Cardiac fibroblast (primary cell): ENCODE data around the gene OOEP.

Experiments
- DNase-seq, 2 donors: peaks; one replicate each; pipeline versions ENCODE4 v3.0.0 to v3.0.0-alpha.2; 2010; ENCODE audit warnings: low read depth in 2 of 2
- H3K4me3 ChIP-seq, 2 donors: replicated peaks in 1 of 2; 1 replicate in 1 of 2; 2 replicates in 1 of 2; pipeline ENCODE4 v1.5.1; 2011; ENCODE audit warnings: low read depth in 2 of 2, low read length in 2 of 2, mild to moderate bottlenecking in 2 of 2, moderate library complexity in 1 of 2
- CTCF ChIP-seq: IDR thresholded peaks from one replicate; pipeline ENCODE4 v1.5.1; 2011; ENCODE audit warnings: low read depth, mild to moderate bottlenecking, low read length, inconsistent platforms

Gene OOEP

GRCh38 chr6:73368675-73369074, 1.0 kb downstream of the OOEP start:
- TF ChIP-seq CTCF, result no peak
- DNase-seq, result no peak

GRCh38 chr6:73367761-73368355, 1.8 kb downstream of the OOEP start:
- no peak for TF ChIP-seq CTCF
- no peak overlapping the region for H3K4me3 ChIP-seq
- peak in 1 of 2 donors; percentile 13 for DNase-seq

More at GRCh38 chr6:73368675-73369074, 1.0 kb downstream of the OOEP start:
- H3K4me3 ChIP-seq, result no peak overlapping the region

- TF ChIP-seq CTCF, result no peak
- DNase-seq, result no peak
- no peak overlapping the region for H3K4me3 ChIP-seq
These were observed 5.1 kb downstream of the OOEP start for GRCh38 chr6:73364549-73364948.

- DNase-seq, result no peak
- no peak for TF ChIP-seq CTCF
- H3K4me3 ChIP-seq, result no peak overlapping the region
These were observed 5.6 kb downstream of the OOEP start for GRCh38 chr6:73364121-73364520.

- DNase-seq, result no peak
- H3K4me3 ChIP-seq, result no peak overlapping the region
- TF ChIP-seq CTCF, result no peak
These were observed 6.2 kb downstream of the OOEP start for GRCh38 chr6:73363537-73363875.

- no peak overlapping the region for H3K4me3 ChIP-seq
- DNase-seq, result no peak
These were observed 6.7 kb downstream of the OOEP start for GRCh38 chr6:73362869-73363536.

More at GRCh38 chr6:73362869-73363536, 6.7 kb downstream of the OOEP start:
- TF ChIP-seq CTCF, result no peak
